ENCODE measurements around the gene PRG3. TPM values are rescaled to one million over a fixed set of nuclear protein-coding genes. Genes with fewer than 3 reads are reported as not detected.

The PRG3 gene
- total and polyA plus RNA-seq, 9 of the 15 experiments (the other 6 are each of a cell fraction or from before 2014, with no cell fraction given) = 0.18 to 0.55 (median 0.38) TPM; not detected in 6

- TF ChIP-seq ZNF318 (IDR thresholded peaks at IDR 0.05; ENCODE audit: borderline replicate concordance in 1 of 2, low read depth in 1 of 2) (no peak), SMARCB1 (IDR thresholded peaks at IDR 0.05; ENCODE audit: insufficient read length, low read depth) (no peak), IFI16 (CRISPR knock-in tag; IDR thresholded peaks at IDR 0.05) (no peak), FOXA1 (IDR thresholded peaks at IDR 0.05; ENCODE audit: borderline replicate concordance) (no peak), HNRNPL (IDR thresholded peaks at IDR 0.05; ENCODE audit: low read depth, low read length) (no peak), HMBOX1 (IDR thresholded peaks at IDR 0.05) (0 out of 2 replicates have a peak, but pooled peaks have one; percentile 24), SAFB2 (IDR thresholded peaks at IDR 0.05; ENCODE audit: borderline replicate concordance, low read depth, low read length, severe bottlenecking) (no peak), ZNF280B (CRISPR knock-in tag; IDR thresholded peaks at IDR 0.05) (no peak), ESRRA (IDR thresholded peaks at IDR 0.05; ENCODE audit: borderline replicate concordance, low read depth) (no peak), RERE (CRISPR knock-in tag; IDR thresholded peaks at IDR 0.05; ENCODE audit: borderline replicate concordance) (no peak), OTX1 (CRISPR knock-in tag; IDR thresholded peaks at IDR 0.05) (no peak)
These were observed 27.9 kb downstream of the PRG3 start (continued) for GRCh38 chr11:57353036-57353435.

Data from K562 (cell line).